Stimulated activated CD4-positive, alpha-beta T cell treated with anti-CD3 and anti-CD28 coated beads, Interleukin-15, amount 100 ng/mL, for 48 hours (primary cell): ENCODE results near the gene ICA1.
"Not testable (repeated sequence)": the region's sequence is repeated elsewhere in the genome, so short reads cannot be mapped to it uniquely, and the experiment has no call there.

Source experiments
- DNase-seq, 2 donors: peaks; one replicate each; pipeline ENCODE4 v3.0.0-alpha.2; 2020; ENCODE audit warnings: low read depth in 2 of 2

Gene ICA1

DNA sequence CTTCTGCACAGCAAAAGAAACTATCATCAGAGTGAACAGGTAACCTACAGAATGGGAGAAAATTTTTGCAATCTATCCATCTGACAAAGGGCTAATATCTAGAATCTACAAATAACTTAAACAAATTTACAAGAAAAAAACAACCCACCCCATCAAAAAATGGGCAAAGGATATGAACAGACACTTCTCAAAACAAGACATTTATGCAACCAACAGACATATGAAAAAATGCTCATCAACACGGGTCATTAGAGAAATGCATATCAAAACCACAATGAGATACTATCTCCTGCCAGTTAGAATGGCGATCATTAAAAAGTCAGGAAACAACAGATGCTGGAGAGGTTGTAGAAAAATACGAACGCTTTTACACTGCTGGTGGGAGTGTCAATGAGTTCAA lies 160.7 kb downstream of the ICA1 start:
- not testable (repeated sequence) for DNase-seq

DNA sequence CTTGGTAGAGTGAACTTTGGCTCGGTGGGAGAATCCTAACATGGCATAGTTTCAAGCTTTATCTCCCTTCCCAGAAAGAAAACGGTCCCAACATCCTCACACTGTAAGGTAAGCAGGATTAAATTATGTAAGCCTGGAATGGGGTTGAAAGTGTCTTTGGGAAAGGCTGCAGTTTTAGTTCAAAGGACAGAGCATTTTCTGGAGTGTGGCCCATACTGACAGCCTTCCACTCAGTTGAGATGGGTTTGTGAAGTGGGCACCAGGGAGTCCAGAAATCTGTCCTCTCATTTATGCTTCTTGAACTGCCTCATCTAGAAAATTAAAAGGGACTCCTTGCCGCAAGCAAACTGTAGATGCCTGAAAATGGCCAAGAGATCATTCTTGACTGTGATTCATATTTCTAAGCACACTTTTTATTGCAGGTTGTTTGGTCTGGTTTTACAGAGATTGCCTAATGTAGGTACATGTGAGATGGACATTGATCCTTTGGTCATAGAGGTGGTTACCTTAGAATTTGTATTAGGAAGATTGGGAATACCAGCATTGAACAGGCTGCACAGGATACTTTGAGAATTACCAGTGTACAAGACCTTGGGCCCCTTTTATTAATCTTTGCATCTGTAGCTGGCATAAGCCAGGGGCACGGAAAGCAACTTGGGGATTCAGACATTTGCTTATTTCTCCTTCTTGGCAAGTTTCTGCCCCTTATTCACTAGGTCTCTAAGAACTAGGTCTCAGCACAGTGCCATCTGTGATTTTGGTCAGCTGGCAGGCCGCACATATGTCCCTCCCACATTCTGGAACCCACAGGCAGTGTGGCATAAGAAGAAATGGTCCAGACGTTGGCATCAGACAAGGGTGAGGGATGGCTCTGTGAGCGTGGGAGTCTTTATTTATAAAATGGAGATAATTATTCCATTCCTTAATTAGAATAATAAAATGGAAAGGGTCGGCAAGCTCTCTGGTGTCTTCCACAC lies 167.5 kb downstream of the ICA1 start:
- no peak for DNase-seq

DNA sequence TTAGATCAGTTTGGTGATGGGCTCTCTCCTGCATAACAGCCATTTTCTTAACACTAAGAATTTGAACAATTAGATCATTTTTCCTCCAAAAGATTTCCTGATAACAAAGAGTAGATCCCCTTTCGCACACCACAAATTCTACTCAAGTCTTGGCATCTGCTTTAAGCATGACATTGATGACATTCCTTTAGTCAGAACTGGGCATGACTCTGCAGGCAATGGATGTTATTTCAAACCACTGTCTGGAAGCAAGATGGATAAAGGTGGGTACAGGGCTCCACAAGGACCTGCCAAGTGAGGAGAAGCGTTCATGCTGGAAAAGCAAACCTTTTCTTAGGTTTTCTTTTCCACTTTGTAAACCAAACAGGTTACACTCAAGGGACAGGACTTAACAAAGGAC lies 169.8 kb downstream of the ICA1 start:
- no peak for DNase-seq

DNA sequence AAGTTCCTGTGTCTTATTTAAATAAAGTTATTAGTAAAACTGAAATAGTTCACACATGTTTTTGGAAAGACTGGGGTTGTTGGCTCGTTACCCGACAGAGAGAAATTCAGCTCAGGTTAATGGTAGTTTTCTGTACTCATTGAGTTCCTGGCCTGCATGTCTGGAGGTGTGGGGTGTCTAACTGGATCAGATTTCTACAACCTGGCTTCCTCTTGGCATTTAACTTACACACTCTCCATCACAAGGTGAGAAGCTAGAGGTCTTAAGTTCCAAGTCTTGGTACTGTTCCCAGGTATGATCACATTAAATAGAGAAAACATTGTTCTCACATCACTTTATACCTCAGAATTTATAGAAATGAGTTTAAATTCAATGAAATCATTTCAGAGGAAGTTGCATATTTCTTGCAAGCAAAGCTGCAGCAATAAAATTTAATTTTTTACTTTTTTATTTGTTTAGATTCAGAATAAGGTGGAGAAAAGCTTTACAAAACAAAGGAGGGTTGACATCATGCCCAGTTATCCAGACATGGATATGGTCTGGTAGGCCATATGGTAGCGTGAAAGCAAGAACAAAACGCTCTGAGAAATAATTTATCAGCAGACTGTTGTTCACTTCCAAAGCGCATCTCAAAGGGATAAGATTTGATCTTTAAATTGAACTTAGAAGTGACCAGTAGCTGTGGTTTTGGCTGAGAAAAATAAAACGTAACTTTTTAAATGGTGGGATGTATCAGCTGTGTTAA lies 172.8 kb downstream of the ICA1 start:
- DNase-seq, result no peak

DNA sequence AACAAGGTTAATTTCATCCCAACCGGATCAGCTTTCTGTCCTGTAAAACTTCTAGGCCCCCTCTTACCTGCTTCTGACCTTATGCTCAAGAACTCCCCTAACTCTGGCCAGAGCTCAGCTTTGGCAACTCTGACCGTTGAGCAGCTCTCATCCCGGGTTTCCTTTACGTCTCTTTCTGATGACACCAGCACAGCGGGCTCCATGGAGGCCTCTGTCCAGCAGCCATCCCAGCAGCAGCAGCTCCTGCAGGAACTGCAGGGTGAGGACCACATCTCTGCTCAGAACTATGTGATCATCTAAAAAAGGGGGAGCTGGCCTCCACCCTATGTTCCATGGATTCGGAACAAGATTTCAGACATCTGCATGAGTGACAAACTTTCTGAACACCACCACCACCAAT lies 175.7 kb downstream of the ICA1 start:
- DNase-seq, result no peak

DNA sequence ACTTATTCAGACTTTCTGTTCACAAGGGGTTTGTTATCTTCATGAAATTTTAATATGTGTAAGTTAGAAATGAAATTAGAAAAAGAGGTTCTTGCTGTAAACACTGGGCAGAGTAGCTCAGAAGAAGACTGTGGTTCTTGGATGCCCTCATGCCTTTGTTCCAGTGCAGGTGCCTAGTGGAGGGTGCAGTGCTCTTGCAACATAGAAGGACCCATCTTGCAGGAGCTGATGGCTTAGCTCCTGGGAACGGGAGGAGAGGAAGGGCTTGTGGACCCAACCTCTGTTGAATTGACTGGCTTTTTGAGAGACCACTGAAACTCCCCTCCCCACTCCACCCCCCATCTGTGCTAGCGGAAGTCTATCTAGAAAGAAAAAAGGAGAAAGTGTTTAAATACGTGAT lies 176.5 kb downstream of the ICA1 start:
- DNase-seq, result no peak

DNA sequence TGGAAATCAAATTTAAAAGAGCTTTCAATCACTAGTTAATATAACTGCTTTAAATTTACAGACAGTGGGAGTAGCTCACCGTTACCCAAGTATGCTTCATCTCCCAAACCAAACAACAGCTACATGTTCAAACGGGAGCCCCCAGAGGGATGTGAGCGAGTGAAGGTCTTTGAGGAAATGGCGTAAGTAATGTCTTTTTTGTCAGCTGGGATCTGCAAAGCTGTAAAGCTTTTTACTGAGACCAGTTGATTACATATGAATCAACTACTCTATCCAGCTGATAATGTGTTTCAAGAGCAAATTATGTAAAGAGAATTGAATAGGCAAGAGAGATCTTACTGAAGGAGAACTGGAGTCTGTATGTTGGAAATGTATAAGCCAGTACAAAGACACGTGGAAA lies 177.1 kb downstream of the ICA1 start:
- DNase-seq, result no peak

DNA sequence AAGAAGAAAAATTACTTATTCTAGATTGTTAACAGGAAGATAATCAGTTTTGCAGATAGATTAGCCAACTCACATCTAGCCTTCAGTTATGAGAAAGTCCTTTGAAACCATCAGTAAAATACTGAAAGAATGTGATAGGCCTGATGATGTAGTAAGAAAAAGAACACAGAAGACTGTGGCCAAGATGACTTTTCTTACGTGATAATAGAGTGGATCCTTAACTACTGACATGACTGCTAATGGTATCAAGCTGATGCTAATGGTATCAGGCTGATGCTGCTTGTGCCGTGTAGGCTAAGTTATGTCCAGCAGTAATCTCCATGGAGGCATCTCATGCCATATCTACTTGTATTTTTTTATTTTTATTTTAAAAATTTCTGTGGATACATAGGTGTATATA lies 179.2 kb downstream of the ICA1 start:
- no peak for DNase-seq

DNA sequence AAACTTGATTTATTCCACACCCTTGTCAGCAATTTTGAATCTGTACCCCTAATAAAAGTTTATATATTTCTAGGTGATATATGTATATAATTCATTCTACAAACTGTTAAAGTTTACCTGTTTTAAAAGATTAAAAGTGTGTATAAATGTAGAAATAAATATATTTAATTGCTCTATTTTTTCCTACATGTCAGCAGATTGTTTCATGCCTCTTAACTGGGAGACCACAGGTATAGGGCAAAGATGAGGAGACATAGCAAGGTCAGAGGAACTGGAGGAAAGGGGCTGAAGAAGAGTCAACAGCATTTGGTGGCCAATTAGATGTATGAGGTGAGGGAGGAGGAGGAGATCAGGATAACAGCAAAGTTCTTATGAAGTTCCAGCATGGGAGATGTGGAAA lies 183.5 kb downstream of the ICA1 start:
- no peak for DNase-seq

DNA sequence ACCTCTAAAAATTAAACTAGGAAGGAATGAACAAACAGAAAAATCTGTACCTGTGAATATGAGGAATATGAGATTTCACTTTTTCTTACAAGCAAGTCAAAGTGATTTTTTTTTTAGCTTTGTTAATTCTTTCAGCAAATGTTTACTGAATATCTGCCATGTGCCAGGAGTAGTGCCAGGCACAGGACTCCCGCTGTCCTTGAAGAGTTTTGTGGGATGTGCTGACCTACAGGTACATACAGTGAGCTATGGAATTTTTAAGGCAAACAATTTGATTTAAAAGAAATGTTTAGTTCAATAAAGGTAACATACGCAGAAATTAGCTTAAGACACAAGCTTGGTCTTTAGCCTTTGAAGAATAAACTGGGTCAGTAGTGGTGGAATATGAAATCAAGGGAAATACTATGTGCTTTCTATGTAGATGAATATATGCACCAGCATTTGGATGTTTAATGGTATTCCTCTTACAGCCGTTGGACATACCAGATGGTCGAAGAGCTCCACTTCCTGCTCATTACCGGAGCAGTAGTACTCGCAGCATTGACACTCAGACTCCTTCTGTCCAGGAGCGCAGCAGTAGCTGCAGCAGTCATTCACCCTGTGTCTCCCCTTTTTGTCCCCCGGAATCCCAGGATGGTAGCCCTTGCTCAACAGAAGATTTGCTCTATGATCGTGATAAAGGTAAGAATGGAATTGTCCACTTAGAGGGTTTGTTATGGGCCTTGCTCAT lies 191.4 kb downstream of the ICA1 start:
- DNase-seq, result no peak

DNA sequence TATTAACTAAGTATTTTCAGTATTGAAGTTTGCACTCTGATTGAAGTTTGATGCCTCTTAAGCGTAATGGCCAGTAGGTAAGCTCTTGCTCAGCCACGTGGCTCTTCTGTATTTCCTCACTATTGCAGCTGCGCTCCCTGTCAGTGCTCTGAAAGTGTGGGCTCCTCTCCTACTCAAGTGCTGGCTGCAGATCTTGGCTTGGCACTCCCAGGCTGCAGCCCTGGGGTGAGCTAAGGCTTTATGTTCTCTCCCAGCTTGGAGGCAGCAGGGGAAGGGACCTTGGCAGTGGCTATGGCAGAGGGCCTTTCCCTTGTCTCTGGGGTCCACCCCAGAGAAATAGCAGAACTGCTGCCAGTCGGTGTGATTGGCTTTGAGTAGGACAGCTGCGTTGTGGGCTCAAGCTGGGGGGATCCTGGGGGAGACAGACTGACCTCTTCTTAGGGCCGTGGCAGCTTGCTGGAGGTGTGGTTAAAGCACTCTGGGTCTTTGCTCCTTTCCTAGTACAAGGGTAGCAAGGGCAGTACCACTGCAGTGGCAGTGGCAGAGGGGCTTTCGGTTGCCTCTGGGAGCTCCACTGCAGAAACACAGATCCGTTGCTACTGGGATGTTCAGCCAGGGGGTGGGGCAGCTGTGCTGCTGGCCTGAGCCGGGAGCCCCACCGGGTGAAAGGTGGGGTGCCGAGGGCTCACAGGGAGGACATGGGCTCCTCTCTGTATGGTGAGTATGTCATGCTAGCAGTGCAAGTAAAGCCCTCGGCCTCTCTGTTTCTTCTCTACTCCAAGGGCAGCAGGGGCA lies 192.9 kb downstream of the ICA1 start:
- DNase-seq, result no peak

DNA sequence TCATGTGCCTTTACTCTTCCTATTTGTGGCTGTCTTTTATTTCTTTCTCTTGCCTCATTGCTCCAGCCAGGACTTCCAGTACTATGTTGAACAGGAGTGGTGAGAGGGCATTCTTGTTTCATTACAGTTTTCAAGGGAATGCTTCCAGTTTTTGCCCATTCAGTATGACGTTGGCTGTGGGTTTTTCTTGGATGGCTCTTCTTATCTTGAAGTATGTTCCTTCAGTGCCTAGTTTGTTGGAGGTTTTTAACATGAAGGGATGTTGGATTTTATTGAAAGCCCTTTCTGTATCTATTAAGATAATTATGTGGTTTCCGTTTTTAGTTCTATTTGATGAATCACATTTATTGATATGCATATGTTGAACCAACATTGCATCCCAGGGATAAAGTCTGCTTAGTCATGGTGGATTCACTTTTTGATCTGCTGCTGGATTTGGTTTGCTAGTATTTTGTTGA lies 196.6 kb downstream of the ICA1 start:
- DNase-seq, result no peak

DNA sequence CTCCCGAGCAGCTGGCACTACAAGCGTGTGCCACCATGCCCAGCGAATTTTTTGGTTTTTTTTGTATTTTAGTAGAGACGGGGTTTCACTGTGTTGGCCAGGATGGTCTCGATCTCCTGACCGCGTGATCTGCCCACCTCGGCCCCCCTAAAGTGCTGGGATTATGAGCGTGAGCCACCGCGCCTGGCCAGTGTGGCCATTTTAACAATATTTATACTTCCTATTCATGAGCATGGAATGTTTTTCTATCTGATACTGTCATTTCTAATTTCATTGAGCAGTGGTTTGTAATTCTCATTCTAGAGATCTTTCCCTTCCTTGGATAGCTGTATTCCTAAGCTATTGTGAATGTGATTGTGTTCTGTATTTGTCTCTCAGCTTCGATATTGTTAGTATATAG lies 197.1 kb downstream of the ICA1 start:
- no peak for DNase-seq

DNA sequence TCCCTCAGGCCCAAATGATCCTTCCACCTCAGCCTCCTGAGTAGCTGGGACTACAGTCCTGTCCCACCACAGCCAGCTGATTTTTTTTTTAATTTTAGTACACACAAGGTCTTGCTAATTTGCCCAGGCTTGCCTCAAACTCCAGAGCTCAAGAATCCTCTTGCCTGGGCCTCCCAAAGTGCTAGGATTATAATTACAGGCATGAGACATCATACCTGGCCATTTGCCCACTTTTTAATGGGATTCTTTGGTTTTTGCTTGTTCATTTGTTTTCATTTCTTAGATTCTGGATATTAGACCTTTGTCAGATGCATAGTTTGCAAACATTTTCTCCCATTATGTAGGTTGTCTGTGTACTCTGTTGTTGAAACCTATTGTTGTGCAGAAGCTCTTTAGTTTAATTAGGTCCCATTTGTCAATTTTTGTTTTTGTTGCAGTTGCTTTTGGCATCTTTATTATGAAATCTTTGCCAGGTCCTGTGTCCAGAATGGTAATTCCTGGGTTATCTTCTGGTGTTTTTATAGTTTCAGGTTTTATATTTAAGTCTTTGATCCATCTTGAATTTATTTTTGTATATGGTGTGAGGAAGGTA lies 198.2 kb downstream of the ICA1 start:
- DNase-seq, result no peak

DNA sequence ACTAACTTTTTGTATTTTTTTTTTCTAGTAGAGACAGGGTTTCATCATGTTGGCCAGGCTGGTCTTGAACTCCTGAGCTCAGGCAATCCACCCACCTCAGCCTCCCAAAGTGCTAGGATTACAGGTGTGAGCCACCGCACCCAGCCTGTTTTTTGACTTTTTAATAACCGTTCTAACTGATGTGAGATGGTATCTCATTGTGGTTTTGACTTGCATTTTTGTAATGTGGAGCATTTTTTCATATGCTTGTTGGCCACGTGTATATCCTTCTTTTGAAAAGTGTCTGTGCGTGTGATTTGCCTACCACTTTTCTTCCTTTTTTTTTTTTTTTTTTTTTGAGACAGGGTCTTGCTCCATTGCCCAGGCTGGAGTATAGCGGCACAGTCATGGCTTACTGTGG lies 198.7 kb downstream of the ICA1 start:
- DNase-seq, result not testable (repeated sequence)
